OCI-LY7 (cell line): ENCODE measurements around the gene LDLRAP1. TPM values are rescaled to one million over a fixed set of nuclear protein-coding genes. Genes with fewer than 3 reads are reported as not detected.
A peak's percentile ranks its signal among the peaks of the same experiment; 100 is the strongest.

Source experiments
- BruUV-seq: library from RNA; stranded (reverse); fragments of 400-500 nt; replicated peaks from 2 replicates; lab custom pipeline; 2021; lab: Mats Ljungman, UMichigan
- CTCF ChIA-PET: fragments of 300-600 bp; sonication (Branson Sonifier 250); formaldehyde crosslinking; loops from one replicate; lab custom pipeline; 2022; ENCODE audit warnings: antibody characterized with exemption; ENCODE audit not compliant: unreplicated experiment; lab: Charles Lee
- POLR2A ChIA-PET: fragments of 300-600 bp; sonication (Branson Sonifier 250); formaldehyde crosslinking; loops from one replicate; lab custom pipeline; 2022; ENCODE audit warnings: antibody characterized with exemption; lab: Charles Lee
- DNase-seq: peaks from one replicate; pipeline ENCODE4 v3.0.0-alpha.2; 2015; ENCODE audit warnings: low spot score
- H2AFZ ChIP-seq: fragments of 200-600 bp; sonication (generic), shearing (Covaris generic); 2 replicates; pipeline ENCODE4 v1.6.1; 2014; ENCODE audit warnings: mild to moderate bottlenecking, antibody characterized with exemption, low read length, moderate library complexity
- H3K27ac ChIP-seq: fragments of 200-600 bp; sonication (generic); 2 replicates; pipeline ENCODE4 v1.5.1; 2014; ENCODE audit warnings: mixed run types, low read depth, mild to moderate bottlenecking, moderate library complexity, low read length, inconsistent platforms; ENCODE audit not compliant: poor library complexity, severe bottlenecking
- H3K36me3 ChIP-seq: fragments of 200-600 bp; sonication (generic); 2 replicates; pipeline ENCODE4 v1.6.1; 2014; ENCODE audit warnings: mild to moderate bottlenecking, antibody characterized with exemption, low read length, moderate library complexity, mixed read lengths; ENCODE audit not compliant: insufficient read depth
- H3K4me1 ChIP-seq: fragments of 200-600 bp; sonication (generic); 2 replicates; pipeline ENCODE4 v1.5.1; 2014; ENCODE audit warnings: mild to moderate bottlenecking, low read length; ENCODE audit not compliant: insufficient read depth, poor library complexity, severe bottlenecking
- H3K4me2 ChIP-seq: fragments of 200-600 bp; sonication (generic); 2 replicates; pipeline ENCODE4 v1.6.1; 2014; ENCODE audit warnings: mild to moderate bottlenecking, low read length
- H3K4me3 ChIP-seq: fragments of 200-600 bp; sonication (generic); 2 replicates; pipeline ENCODE4 v1.5.1; 2014; ENCODE audit warnings: mild to moderate bottlenecking, low read depth, low read length; ENCODE audit not compliant: poor library complexity, severe bottlenecking
- H3K79me2 ChIP-seq: fragments of 200-600 bp; sonication (generic); 2 replicates; pipeline ENCODE4 v1.6.1; 2016; ENCODE audit warnings: low read depth, mild to moderate bottlenecking, low read length, moderate library complexity, mixed read lengths; ENCODE audit not compliant: insufficient read depth
- H3K9me2 ChIP-seq: fragments of 200-600 bp; sonication (generic); 2 replicates; pipeline ENCODE4 v1.6.1; 2016; ENCODE audit warnings: mild to moderate bottlenecking, low read length, mixed read lengths; ENCODE audit not compliant: insufficient read depth
- H3K9me3 ChIP-seq: fragments of 200-600 bp; sonication (generic); 2 replicates; pipeline ENCODE4 v1.6.1; 2014; ENCODE audit warnings: mild to moderate bottlenecking, mixed run types, low read length, mixed read lengths
- H4K20me1 ChIP-seq: fragments of 200-600 bp; sonication (generic); 2 replicates; pipeline ENCODE4 v1.6.1; 2014; ENCODE audit warnings: mild to moderate bottlenecking, antibody characterized with exemption, low read length, moderate library complexity, mixed read lengths; ENCODE audit not compliant: insufficient read depth
- EZH2phosphoT487 ChIP-seq: fragments of 200-600 bp; sonication (generic); IDR thresholded peaks from 2 replicates; pipeline ENCODE4 v1.6.1; 2018; ENCODE audit warnings: low read depth, borderline replicate concordance, mild to moderate bottlenecking, mixed run types, antibody characterized with exemption, low read length, moderate library complexity, mixed read lengths
- intact Hi-C: fragments of 100-400 bp; cut with micrococcal nuclease; formaldehyde crosslinking; loops from one replicate; pipeline ENCODE4 v1.10.0; 2022; ENCODE audit not compliant: unreplicated experiment
- total RNA-seq, 2 experiments: library from RNA; depleted of rRNA in 1 of 2; stranded (reverse); fragments of >200 nt in 1 of 2; shearing (Covaris generic) in 1 of 2; gene quantifications; 2 replicates each; pipeline ENCODE4 v1.2.3, GENCODE V29; 2014 to 2022
- TF ChIP-seq, protein P1 (sequence below): fragments of 200-600 bp; sonication (generic); conservative IDR thresholded peaks from 2 replicates; pipeline ENCODE4 v1.5.1; 2014; ENCODE audit warnings: mild to moderate bottlenecking, antibody characterized with exemption, low read length, moderate library complexity, mixed read lengths

LDLRAP1 gene
- total RNA-seq, 2 experiments from 2014 or later, result 14.9 to 36.2 TPM

DNA sequence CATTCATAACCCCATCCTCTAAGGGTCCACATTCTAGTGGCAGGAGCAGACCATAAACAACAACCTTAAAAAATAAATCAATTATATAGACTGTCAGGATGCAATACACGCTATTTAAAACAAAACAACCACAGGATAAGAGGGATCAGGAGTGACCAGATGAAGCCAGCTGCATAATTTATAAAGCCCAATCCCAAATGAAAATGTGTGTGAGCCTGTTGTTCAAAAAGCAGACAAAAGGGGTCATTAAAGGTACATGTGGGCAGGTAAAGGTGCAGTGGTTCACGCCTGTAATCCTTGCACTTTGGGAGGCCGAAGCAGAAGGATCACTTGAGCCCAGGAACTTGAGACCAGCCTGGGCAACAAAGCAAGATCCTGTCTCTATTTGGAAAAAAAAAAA lies 10.4 kb upstream of the LDLRAP1 start:
- Histone ChIP-seq H3K27ac (no peak overlapping the region), H3K4me3 (no peak overlapping the region), H3K9me2 (no peaks in the 10 kb centered on the region), H2AFZ (no peak overlapping the region), H3K4me2 (no peak overlapping the region), H4K20me1 (no peaks in the 10 kb centered on the region), H3K9me3 (no peaks in the 10 kb centered on the region), H3K79me2 (no peaks in the 10 kb centered on the region), H3K4me1 (peaks cover 6% of the 10 kb centered on the region), H3K36me3 (no peaks in the 10 kb centered on the region)
- TF ChIP-seq, protein P1, sequence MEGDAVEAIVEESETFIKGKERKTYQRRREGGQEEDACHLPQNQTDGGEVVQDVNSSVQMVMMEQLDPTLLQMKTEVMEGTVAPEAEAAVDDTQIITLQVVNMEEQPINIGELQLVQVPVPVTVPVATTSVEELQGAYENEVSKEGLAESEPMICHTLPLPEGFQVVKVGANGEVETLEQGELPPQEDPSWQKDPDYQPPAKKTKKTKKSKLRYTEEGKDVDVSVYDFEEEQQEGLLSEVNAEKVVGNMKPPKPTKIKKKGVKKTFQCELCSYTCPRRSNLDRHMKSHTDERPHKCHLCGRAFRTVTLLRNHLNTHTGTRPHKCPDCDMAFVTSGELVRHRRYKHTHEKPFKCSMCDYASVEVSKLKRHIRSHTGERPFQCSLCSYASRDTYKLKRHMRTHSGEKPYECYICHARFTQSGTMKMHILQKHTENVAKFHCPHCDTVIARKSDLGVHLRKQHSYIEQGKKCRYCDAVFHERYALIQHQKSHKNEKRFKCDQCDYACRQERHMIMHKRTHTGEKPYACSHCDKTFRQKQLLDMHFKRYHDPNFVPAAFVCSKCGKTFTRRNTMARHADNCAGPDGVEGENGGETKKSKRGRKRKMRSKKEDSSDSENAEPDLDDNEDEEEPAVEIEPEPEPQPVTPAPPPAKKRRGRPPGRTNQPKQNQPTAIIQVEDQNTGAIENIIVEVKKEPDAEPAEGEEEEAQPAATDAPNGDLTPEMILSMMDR, result peak; percentile 52
- no peak for TF ChIP-seq EZH2phosphoT487
- intact Hi-C loops, result no loop called here
- ChIA-PET POLR2A (no interaction called here), CTCF (no interaction called here)
- no TSS peak for BruUV-seq
- DNase-seq, result no peak

GRCh38 chr1:25533775-25534409 lies 9.5 kb upstream of the LDLRAP1 start:
- no peaks in the 10 kb centered on the region for H3K79me2 ChIP-seq
- BruUV-seq, result no TSS peak
- CTCF ChIA-PET, result no interaction called here
- no peak overlapping the region for H3K4me2 ChIP-seq
- no peak for DNase-seq
- H3K4me3 ChIP-seq, result no peak overlapping the region
- H3K4me1 ChIP-seq, result peaks cover 6% of the 10 kb centered on the region
- TF ChIP-seq, protein P1, result no peak
- no peak for TF ChIP-seq EZH2phosphoT487
- H3K9me2 ChIP-seq, result no peaks in the 10 kb centered on the region
- no peaks in the 10 kb centered on the region for H3K36me3 ChIP-seq
- no peak overlapping the region for H2AFZ ChIP-seq
- H4K20me1 ChIP-seq, result no peaks in the 10 kb centered on the region
- H3K9me3 ChIP-seq, result no peaks in the 10 kb centered on the region
- no peak overlapping the region for H3K27ac ChIP-seq
- intact Hi-C loops, result no loop called here
- POLR2A ChIA-PET, result no interaction called here

GRCh38 chr1:25534410-25534788 lies 9.0 kb upstream of the LDLRAP1 start:
- BruUV-seq, result no TSS peak
- H2AFZ ChIP-seq, result no peak overlapping the region
- no peaks in the 10 kb centered on the region for H3K36me3 ChIP-seq
- H3K4me3 ChIP-seq, result no peak overlapping the region
- intact Hi-C loops, result no loop called here
- H3K9me3 ChIP-seq, result no peaks in the 10 kb centered on the region
- H3K9me2 ChIP-seq, result no peaks in the 10 kb centered on the region
- H4K20me1 ChIP-seq, result no peaks in the 10 kb centered on the region
- H3K4me1 ChIP-seq, result peaks cover 6% of the 10 kb centered on the region
- ChIA-PET CTCF (no interaction called here), POLR2A (no interaction called here)
- no peak overlapping the region for H3K27ac ChIP-seq
- H3K4me2 ChIP-seq, result no peak overlapping the region
- no peak for DNase-seq
- no peaks in the 10 kb centered on the region for H3K79me2 ChIP-seq
- TF ChIP-seq, protein P1, result no peak
- TF ChIP-seq EZH2phosphoT487, result no peak
